Thymus (tissue), 14 donors: ENCODE measurements around the gene CHORDC1. TPM values are rescaled to one million over a fixed set of nuclear protein-coding genes. Genes with fewer than 3 reads are reported as not detected.
A peak's percentile ranks its signal among the peaks of the same experiment; 100 is the strongest.

ENCODE experiments used
- DNase-seq, 9 donors: peaks; one replicate each; pipeline ENCODE4 v3.0.0-alpha.2; 2013; ENCODE audit warnings: low spot score in 9 of 9, low read depth in 6 of 9, missing footprints in 1 of 9
- H3K27ac ChIP-seq, 2 donors: one replicate each; pipeline ENCODE4 v1.5.1; 2013; ENCODE audit warnings: control low read depth in 1 of 2, low read depth in 1 of 2, low read length in 1 of 2, mild to moderate bottlenecking in 1 of 2, moderate library complexity in 1 of 2
- H3K27me3 ChIP-seq, 2 donors: one replicate each; pipeline ENCODE4 v1.5.1; 2013; ENCODE audit warnings: low read length in 1 of 2; ENCODE audit not compliant: control insufficient read depth in 2 of 2, insufficient read depth in 1 of 2
- H3K36me3 ChIP-seq, 2 donors: one replicate each; pipeline ENCODE4 v1.5.1; 2013; ENCODE audit warnings: low read length in 1 of 2, mild to moderate bottlenecking in 1 of 2, moderate library complexity in 1 of 2; ENCODE audit not compliant: control insufficient read depth in 2 of 2, insufficient read depth in 2 of 2
- H3K4me1 ChIP-seq, 2 donors: one replicate each; pipeline ENCODE4 v1.5.1; 2013; ENCODE audit warnings: low read length in 2 of 2; ENCODE audit not compliant: control insufficient read depth in 2 of 2, insufficient read depth in 2 of 2
- H3K4me3 ChIP-seq, 2 donors: one replicate each; pipeline ENCODE4 v1.5.1; 2013; ENCODE audit warnings: low read length in 2 of 2, control low read depth in 1 of 2, mild to moderate bottlenecking in 1 of 2
- H3K9me3 ChIP-seq, 2 donors: one replicate each; pipeline ENCODE4 v1.5.1; 2013; ENCODE audit warnings: low read length in 1 of 2, mild to moderate bottlenecking in 1 of 2; ENCODE audit not compliant: control insufficient read depth in 2 of 2, insufficient read depth in 1 of 2
- WGBS: extraction: QIAGEN DNeasy Blood & Tissue Kit; methylation state at CpG from one replicate; pipeline ENCODE4 v1.1.7; 2013; 5-methylcytosine and 5-hydroxymethylcytosine counted together
- long read RNA-seq, 10 donors: transcript quantifications; one replicate each; lab custom pipeline, GENCODE V29; 2026
- polyA plus RNA-seq: library from polyadenylated mRNA; stranded (reverse); fragments of 200-250 nt; gene quantifications from one replicate; pipeline ENCODE4 v1.2.3, GENCODE V29; 2013
- total RNA-seq: library from RNA; stranded (reverse); fragments of 120-200 nt; gene quantifications from one replicate; pipeline ENCODE4 v1.2.4, GENCODE V29; 2013
- donor health status: healthy.

The CHORDC1 gene
- total RNA-seq (39.3 TPM), polyA plus RNA-seq (49.3 TPM)
- long read RNA-seq, donor 1, result 0 reads
- long read RNA-seq, donor 2, result 0 reads
- long read RNA-seq, donor 3, transcript CHORDC1-201 (11 exons, 2,654 nt), result major isoform, 13 of 45 reads
- long read RNA-seq, donor 3, partial matches to known transcripts, result 31 of 45 reads
- long read RNA-seq, donor 3, other reads (novel, unspliced or antisense), result 0 of 45 reads
- long read RNA-seq, donor 4, partial matches to known transcripts, result 15 of 18 reads
- long read RNA-seq, donor 4, other reads (novel, unspliced or antisense), result 0 of 18 reads
- long read RNA-seq, donor 5, transcript CHORDC1-201 (11 exons, 2,654 nt), result major isoform, 15 of 58 reads
- long read RNA-seq, donor 5, partial matches to known transcripts, result 40 of 58 reads
- long read RNA-seq, donor 5, other reads (novel, unspliced or antisense), result 0 of 58 reads
- long read RNA-seq, donor 6, transcript CHORDC1-201 (11 exons, 2,654 nt), result major isoform, 9 of 12 reads
- long read RNA-seq, donor 6, partial matches to known transcripts, result 0 of 12 reads
- long read RNA-seq, donor 6, other reads (novel, unspliced or antisense), result 0 of 12 reads
- long read RNA-seq, donor 7, transcript CHORDC1-201 (11 exons, 2,654 nt), result major isoform, 22 of 61 reads
- long read RNA-seq, donor 7, partial matches to known transcripts, result 38 of 61 reads
- long read RNA-seq, donor 7, other reads (novel, unspliced or antisense), result 0 of 61 reads
- long read RNA-seq, donor 8, transcript CHORDC1-201 (11 exons, 2,654 nt), result major isoform, 5 of 5 reads
- long read RNA-seq, donor 8, partial matches to known transcripts, result 0 of 5 reads
- long read RNA-seq, donor 8, other reads (novel, unspliced or antisense), result 0 of 5 reads
- long read RNA-seq, donor 9, full-length matches to known transcripts, result 3 of 20 reads
- long read RNA-seq, donor 9, partial matches to known transcripts, result 17 of 20 reads
- long read RNA-seq, donor 9, other reads (novel, unspliced or antisense), result 0 of 20 reads
- long read RNA-seq, donor 10, transcript CHORDC1-201 (11 exons, 2,654 nt), result major isoform, 13 of 60 reads
- long read RNA-seq, donor 10, partial matches to known transcripts, result 47 of 60 reads
- long read RNA-seq, donor 10, other reads (novel, unspliced or antisense), result 0 of 60 reads

DNA sequence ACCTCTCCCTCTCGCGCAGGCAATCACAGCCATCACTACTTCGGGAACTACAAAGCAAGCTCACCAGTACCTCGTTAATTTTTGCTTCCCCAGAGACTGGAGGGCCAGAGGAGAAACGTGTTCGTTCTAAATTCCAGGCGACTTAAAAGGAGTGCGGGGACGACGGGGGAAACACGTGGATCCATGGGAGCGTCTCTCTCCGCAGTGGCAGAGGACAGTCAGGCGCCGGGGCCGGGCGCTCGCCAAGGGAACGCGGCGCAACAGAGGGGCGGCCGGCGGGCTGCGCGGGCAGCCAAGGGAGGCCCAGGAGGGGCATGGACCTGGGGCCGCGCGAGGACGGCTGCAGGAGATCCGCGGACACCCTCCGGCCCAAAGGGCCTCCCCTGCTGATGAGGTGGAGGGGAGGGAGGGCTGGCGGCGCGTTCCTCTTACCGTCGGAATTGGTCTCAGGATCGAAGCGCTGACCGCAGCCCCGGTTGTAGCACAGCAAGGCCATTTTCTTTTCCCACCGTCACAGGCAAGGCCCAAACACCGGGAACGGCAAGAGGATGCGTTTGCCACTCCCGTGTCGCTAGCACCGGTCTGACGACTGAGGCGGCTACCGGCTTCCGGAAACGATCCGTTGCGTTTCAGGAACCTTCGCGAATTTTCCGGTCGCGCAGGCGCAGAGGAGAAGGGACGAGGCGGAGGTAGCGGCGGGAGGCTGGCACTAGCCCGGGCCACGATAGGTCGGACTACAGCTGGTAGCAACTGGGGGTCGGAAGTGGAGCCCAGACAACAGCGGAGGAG lies at the start of gene CHORDC1:
TSS of gene CHORDC1 (minus strand) at position 591 of the 789 bp plus-strand sequence. CDS start at position 496, 95 bp downstream.
- peak within 1 kb of the TSS; percentile 85 to 89 for H3K27ac ChIP-seq
- H3K27me3 ChIP-seq, result no peaks in the 10 kb centered on the region
- DNase-seq, result peak; percentile 85 to 96 (median 91)
- H3K36me3 ChIP-seq, result no peaks in the 10 kb centered on the region
- no peaks in the 10 kb centered on the region for H3K9me3 ChIP-seq
- peaks cover 0 to 6% of the 10 kb centered on the region in 2 donors for H3K4me1 ChIP-seq
- H3K4me3 ChIP-seq, result peak within 1 kb of the TSS; percentile 84 to 91
- WGBS, result under 1% methylated on average over 71 of the region's 71 CpGs

DNA sequence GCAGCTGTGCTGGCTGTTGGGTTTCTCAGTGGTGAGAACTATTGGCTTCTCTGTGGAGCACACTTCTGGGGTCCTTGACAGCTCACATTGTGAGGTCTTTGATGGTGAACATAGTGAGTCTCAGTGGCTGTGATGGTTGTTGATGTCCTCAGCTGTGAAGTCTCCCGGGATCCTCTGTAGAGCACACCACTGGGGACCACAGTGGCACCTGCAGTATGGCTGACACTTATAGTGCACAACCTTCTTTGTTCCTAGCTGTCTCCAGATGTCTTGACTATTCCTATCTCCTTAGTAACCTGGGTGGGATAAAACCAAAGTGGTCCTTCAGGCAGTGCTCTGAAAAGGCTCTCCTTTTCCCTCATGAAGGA lies 34.3 kb upstream of the CHORDC1 start:
- no peak for DNase-seq
- H3K9me3 ChIP-seq, result no peaks in the 10 kb centered on the region
- H3K36me3 ChIP-seq, result no peaks in the 10 kb centered on the region
- H3K27me3 ChIP-seq, result no peaks in the 10 kb centered on the region
- H3K27ac ChIP-seq, result no peak overlapping the region
- WGBS, result 93% methylated on average over 1 of the region's 1 CpG
- H3K4me3 ChIP-seq, result no peak overlapping the region
- H3K4me1 ChIP-seq, result no peaks in the 10 kb centered on the region

DNA sequence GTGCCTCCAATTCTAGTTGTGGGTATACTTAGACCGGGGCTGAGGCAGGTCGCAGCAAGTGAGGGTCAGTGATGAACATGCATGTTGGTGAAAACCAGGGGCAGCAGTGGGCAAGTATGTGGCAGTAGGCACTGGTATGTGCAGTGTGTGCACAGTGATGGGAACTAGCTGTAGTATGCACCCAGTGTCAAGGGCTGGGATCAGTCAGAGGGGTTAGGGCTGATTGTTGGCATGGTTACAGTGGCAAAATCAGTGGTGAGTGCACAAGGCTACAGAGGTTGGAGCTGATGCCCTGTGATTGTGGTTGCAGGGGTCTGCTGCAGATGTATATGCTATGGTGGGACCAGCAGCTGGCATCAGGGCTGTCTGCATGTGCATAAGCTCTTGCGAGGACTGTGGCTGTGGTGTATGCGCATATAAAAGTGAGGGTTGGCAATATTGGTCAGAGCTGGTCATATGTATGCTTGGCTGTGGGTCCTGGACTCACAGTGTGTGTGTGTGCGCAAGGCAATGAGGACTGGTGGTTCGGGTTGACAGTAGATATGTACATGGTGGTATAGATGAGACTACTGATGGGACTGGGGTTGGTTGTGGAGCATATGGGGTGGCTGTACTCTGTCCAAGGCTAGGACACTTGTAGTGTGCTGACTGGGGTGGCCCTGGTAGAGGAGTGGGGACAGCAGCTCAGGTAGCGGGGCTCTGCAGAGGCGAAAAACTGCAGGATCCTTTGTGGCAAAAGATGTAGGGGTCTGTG lies 33.7 kb upstream of the CHORDC1 start:
- Histone ChIP-seq H3K27me3 (no peaks in the 10 kb centered on the region), H3K4me1 (no peaks in the 10 kb centered on the region), H3K36me3 (no peaks in the 10 kb centered on the region), H3K9me3 (no peaks in the 10 kb centered on the region), H3K27ac (no peak overlapping the region), H3K4me3 (no peak overlapping the region)
- no peak for DNase-seq
- 92% methylated on average over 8 of the region's 8 CpGs for WGBS

DNA sequence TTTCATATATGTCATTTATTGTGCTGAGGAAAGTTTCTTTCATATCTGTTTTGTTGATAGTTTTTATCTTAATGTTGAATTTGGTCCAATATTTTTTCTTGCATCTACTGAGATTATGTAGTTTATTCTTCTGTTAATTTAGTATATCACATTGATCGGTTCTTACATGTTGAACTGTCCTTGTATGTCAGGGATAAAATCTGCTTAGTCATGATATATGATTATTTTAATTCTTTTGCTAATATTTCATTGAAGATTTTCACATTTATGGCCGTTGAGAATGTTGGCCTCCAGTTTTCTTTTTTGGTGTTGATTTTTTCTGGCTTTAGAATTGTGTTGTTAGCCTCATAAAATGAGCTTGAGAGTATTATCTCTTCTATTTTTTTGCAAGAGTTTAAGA lies 31.2 kb upstream of the CHORDC1 start:
- no peaks in the 10 kb centered on the region for H3K27me3 ChIP-seq
- no peak overlapping the region for H3K4me3 ChIP-seq
- DNase-seq, result no peak
- no peaks in the 10 kb centered on the region for H3K4me1 ChIP-seq
- 89% methylated on average over 2 of the region's 2 CpGs for WGBS
- no peaks in the 10 kb centered on the region for H3K9me3 ChIP-seq
- no peak overlapping the region for H3K27ac ChIP-seq
- no peaks in the 10 kb centered on the region for H3K36me3 ChIP-seq

DNA sequence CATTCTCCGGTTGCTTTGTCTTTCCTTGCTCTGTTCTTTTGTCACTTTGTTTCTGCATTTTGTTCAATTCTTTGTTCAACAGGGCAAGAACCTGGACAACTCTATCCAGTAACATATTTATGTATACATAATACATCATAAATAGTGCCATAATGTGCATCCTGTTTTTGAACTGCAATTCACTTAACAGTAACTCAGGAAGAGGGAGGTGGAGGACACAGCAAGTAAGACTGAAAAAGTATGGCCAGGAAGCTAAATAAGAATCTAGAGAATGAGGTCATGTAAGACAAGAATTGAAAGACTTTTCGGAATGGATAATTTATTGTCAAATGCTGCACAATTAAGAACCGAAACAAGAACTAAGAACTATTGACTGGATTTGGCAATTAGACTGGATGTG lies 29.2 kb upstream of the CHORDC1 start:
- H3K9me3 ChIP-seq, result no peaks in the 10 kb centered on the region

DNA sequence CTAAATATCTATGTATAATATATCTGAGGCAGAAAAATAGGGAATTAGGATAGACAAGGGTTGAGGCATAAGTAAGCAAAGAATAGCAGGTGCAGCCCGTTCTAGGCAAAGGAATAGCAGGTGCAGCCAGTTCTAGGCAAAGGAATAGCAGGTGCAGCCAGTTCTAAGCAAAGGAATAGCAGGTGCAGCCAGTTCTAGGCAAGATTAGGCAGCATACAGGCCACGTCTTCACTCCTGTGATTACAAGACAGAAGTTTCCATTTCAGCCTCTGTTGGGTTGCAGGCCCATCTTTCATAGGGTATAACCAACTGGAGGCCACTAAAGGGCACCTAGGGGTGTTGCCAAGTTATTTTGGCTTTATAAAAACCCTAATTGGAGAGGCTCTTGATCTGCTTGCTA lies 28.8 kb upstream of the CHORDC1 start:
- 67% methylated on average over 2 of the region's 2 CpGs for WGBS
- no peak for DNase-seq
- H3K4me3 ChIP-seq, result no peak overlapping the region
- no peaks in the 10 kb centered on the region for H3K36me3 ChIP-seq
- H3K9me3 ChIP-seq, result no peaks in the 10 kb centered on the region
- H3K27me3 ChIP-seq, result no peaks in the 10 kb centered on the region
- no peaks in the 10 kb centered on the region for H3K4me1 ChIP-seq
- H3K27ac ChIP-seq, result no peak overlapping the region

More for the DNA sequence above, 29.2 kb upstream of the CHORDC1 start:
- no peaks in the 10 kb centered on the region for H3K36me3 ChIP-seq
- WGBS, result 95% methylated on average over 3 of the region's 3 CpGs
- H3K27me3 ChIP-seq, result no peaks in the 10 kb centered on the region
- no peak overlapping the region for H3K27ac ChIP-seq
- no peak overlapping the region for H3K4me3 ChIP-seq
- no peaks in the 10 kb centered on the region for H3K4me1 ChIP-seq
- no peak for DNase-seq

DNA sequence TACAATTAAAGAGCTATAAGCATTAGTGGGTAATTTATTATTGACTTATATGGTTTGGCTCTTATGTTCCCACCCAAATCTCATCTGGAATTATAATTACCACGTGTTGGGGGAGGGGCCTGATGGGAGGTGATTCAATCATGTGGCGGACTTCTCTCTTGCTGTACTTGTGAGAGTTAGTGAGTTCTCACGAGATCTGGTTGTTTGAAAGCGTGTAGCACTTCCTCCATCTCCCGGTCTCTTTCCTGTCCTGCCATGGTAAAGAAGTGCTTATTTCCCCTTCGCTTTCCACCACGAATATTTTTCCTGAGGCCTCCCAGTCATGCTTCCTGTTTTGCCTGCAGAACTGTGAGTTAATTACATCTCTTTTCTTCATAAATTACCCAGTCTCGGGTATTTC lies 28.1 kb upstream of the CHORDC1 start:
- H3K36me3 ChIP-seq, result no peaks in the 10 kb centered on the region
- H3K4me1 ChIP-seq, result no peaks in the 10 kb centered on the region
- no peaks in the 10 kb centered on the region for H3K27me3 ChIP-seq
- H3K9me3 ChIP-seq, result no peaks in the 10 kb centered on the region
- H3K4me3 ChIP-seq, result no peak overlapping the region
- no peak for DNase-seq
- 22% methylated on average over 8 of the region's 8 CpGs for WGBS
- no peak overlapping the region for H3K27ac ChIP-seq

DNA sequence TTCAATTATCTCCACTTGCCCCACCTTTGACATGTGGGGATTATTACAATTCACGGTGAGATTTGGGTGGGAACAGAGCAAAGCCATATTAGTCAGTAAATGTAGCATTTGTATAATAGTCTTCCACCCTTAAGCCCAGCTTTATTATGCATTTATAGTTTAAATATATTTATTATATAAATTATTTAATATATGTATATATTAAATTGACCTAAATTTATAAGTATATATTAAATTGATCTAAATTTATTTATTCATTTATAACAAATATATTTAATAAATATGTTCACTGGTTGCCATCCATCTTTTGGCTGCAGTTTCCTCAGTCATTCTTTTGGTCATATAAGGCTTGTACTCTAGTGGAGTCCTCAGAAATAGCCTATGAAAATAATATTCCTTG lies 23.6 kb upstream of the CHORDC1 start:
- WGBS, result 97% methylated on average over 1 of the region's 1 CpG
- no peaks in the 10 kb centered on the region for H3K36me3 ChIP-seq
- no peak overlapping the region for H3K27ac ChIP-seq
- no peaks in the 10 kb centered on the region for H3K9me3 ChIP-seq
- no peak overlapping the region for H3K4me3 ChIP-seq
- H3K27me3 ChIP-seq, result no peaks in the 10 kb centered on the region
- H3K4me1 ChIP-seq, result no peaks in the 10 kb centered on the region
- DNase-seq, result no peak
